Activated CD4-positive, alpha-beta T cell treated with anti-CD3 and anti-CD28 coated beads, Interleukin-2, Interleukin-4, amounts not matched to agents 100 ng/mL and 50 ng/mL, durations not matched to agents 16 hours and 8 hours (primary cell): ENCODE data around the gene PHKB.
"Not testable (repeated sequence)": the region's sequence is repeated elsewhere in the genome, so short reads cannot be mapped to it uniquely, and the experiment has no call there.

Experiments used
- DNase-seq: peaks from one replicate; pipeline ENCODE4 v3.0.0-alpha.2; 2020; ENCODE audit warnings: low spot score

PHKB gene

GRCh38 chr16:47626246-47626645 is 165.1 kb downstream of the PHKB start:
- DNase-seq, result no peak

- no peak for DNase-seq
Measured at GRCh38 chr16:47627085-47627639, 166.0 kb downstream of the PHKB start.

GRCh38 chr16:47627721-47628120 is 166.6 kb downstream of the PHKB start:
- no peak for DNase-seq

DNA sequence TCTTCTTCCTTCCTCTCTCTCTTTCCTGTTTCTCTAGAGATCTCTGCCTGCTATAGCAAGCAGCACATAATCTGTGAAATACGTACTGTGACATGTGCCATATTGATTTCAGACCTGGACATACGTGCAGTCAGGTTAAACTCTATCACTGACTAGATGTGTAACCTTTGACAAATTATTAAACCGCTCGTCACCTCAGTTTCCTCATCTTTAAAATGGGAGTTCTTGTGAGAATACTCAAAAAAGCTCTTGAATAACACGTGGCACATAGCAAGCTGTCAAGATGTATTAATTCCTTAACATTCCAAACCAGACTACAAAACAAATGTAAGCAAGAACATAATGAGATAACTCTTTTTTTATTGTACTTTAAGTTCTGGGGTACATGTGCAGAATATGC is 170.0 kb downstream of the PHKB start:
- no peak for DNase-seq

DNA sequence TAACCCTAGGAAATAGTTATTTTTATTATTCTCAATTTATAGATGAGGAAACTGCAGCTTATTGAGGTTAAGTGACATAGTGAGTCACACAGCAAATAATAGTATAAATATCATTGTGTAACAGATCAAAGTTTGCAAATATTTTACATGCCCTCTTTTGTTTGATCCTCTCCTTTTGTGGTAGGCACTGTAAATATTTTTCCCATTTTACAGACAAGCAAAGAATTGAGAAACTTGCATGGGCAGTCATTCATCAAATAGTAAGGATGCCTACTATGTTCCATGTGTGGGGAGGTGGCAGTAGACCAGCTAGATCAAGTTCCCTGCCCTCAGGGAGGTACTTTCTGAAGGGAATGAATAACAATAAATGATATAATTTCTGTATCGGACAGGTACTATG is 173.0 kb downstream of the PHKB start:
- DNase-seq, result no peak

DNA sequence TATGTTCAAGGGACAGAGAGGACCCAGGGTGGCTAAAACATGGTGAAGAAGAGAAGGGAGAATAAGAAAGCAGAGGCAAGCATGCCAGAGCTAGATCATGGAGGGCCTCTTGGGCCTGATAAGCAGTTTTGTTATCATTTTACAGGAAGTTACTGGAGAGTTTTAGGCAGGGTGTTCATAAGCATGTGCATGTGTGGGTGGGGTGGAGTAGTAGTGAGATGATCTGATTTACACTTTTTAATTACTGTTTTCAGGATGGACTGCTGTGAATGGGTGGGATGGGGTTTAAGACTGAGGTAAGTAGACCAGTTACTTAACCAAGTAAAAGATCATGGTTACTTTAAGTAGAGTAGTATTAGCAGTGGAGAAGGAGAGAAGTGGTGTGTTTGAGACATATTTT is 173.6 kb downstream of the PHKB start:
- DNase-seq, result no peak

DNA sequence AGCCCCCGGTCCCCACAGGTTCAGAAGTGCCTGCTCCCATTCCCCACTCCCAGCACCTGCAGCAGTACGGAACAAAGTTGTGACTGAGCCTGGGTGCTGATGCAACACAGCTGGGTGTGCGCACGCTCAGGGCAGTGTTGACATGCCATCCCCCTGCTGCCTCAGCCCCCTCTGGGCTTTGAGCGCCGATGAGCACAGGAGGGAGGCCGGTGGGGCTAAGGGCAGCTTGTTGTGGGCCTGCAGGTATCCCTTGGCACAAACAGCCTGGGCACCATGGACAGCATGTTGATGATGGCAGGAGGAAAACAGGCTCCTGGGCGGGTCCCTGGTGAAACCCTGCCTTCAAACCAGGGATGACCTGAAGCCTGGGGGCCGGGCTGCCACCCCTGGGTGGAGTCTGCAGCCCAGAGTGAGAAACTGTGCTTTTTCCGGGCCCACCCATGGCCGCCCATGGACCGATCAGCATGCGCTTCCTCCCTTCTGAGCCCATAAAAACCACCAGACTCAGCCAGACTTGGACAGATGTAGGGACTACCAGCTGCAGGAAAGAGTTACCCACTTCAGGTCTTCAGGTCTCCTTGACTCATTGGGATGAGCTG is 175.5 kb downstream of the PHKB start:
- DNase-seq, result no peak

DNA sequence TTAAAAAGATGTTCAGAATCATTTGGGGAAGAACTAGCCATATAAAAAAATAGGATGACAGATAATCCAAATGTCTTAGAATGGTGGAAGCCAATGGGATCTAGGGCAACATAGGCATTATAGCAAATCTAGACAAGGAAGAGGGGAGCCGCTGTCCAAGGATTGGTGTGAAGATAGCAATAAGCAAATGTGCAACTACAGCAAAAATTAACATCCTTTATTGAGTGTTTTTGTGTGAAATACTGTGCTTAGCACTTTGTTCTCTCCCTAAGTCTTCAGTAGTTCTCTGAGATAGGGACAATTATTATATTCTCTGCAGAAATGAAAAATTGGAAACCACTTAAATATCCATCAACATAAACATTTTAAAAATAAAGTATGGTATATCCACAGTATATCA is 177.0 kb downstream of the PHKB start:
- no peak for DNase-seq

DNA sequence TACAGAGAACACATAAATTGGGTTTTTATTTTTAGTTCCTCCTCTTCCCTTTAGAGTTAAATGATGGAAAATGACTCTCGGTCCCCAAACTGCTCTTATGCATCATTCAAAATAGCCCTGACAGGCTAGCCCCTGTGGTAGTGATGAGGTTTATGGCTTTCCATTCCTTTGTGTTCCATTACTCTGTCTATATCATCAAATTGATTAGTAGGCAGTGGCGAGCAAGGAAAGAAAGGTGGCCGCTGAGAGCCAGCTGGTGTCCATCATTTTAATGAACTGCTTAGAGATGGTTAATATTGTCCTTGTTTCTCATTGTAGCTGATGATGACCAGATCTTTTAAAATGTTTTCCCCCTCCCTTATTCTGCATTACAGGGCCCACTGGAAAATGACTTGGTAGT is 179.5 kb downstream of the PHKB start:
- DNase-seq, result no peak

GRCh38 chr16:47643323-47644000 is 182.3 kb downstream of the PHKB start:
- DNase-seq, result no peak

DNA sequence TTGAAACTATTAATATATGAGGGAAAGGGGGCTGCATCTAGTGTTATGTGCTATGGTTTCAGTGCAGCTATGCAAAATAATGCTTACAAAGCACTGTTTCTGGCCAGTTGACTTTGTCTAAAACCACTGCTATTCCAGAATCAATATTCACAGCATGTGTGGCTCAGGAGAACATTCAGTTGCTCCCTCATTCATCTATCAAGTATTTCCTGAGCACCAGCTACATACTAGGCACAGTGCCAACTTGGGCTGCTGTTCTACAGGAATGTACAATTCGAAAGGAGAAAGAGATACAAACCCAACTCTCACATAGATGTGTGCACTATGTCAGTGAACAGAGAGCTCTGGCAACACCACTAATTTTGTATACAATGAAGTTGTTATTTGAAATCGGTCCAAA is 183.0 kb downstream of the PHKB start:
- DNase-seq, result no peak

DNA sequence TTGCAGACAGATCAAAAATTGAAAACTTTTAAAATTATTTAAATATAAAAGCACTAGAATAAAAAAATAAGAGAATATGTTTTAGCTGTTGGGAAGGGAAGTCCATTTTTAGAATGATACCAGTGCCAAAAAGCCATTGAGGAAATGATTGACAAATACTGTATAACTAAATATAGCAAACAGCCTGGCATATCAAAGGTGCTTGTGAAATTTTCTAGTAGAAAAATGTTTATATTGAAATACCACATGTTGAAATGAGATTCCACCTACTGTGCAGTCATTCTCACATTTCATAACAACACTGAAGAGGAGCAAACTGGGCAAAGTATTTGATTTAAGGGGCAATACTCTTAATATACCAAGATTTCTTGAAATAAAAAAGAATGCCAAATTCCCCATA is 183.5 kb downstream of the PHKB start:
- DNase-seq, result no peak

DNA sequence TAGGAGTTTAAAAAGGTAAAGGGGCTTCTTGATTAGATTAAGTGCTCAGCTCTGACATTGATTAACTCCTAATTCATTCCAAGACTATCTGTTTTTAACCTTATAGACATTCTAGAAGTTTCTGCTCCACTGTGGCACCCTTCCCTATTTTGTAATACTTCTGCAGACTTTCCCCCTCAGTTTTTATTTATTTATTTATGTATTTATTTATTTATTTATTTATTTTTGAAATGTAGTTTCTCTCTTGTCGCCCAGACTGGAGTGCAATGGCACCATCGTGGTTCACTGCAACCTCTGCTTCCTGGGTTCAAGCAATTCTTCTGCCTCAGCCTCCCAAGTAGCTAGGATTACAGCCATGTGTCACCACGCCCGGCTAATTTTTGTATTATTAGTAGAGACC is 185.8 kb downstream of the PHKB start:
- no peak for DNase-seq

- DNase-seq, result no peak
Measured at GRCh38 chr16:47657032-47657431, 195.9 kb downstream of the PHKB start.

GRCh38 chr16:47657977-47658376 is 196.8 kb downstream of the PHKB start:
- no peak for DNase-seq

DNA sequence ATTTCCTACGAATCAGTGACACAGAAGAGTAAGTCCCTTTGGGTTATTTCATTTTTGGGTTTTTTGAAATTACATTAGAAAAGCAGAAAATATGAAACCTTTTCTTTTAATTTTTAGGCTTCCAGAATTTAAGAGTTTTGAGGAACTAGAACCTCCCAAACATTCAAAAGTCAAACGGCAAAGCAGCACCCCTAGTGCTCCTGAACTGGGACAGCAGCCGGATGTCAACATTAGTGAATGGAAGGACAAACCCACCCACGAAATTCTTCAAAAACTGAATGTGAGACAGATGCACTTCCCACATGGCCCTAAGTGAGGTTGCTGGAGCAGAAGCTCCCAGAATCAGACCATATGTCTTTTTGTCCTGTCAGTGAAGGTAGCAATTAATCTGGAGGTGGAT is 199.4 kb downstream of the PHKB start:
- no peak for DNase-seq

- no peak for DNase-seq
Measured at GRCh38 chr16:47664653-47665325, 203.7 kb downstream of the PHKB start.

DNA sequence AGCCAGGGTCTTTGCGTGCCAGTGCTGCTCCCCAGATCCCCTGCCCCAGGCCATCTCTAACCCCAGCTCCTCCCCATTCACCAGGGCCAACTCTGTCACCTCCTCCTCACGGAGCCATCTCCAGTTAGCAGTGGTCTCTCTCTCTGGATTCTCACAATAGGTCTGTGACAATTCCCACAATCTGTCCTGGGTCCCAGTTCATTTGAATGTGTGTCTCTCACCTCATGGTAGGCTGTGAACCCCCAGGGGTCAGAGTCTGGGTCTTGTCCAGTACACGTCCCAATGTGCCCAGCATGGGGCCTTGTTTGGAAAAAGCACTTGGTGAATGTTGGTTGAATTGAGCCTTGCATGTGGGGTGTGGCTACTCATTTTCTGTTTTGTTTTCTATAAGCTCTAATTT is 205.3 kb downstream of the PHKB start:
- no peak for DNase-seq

DNA sequence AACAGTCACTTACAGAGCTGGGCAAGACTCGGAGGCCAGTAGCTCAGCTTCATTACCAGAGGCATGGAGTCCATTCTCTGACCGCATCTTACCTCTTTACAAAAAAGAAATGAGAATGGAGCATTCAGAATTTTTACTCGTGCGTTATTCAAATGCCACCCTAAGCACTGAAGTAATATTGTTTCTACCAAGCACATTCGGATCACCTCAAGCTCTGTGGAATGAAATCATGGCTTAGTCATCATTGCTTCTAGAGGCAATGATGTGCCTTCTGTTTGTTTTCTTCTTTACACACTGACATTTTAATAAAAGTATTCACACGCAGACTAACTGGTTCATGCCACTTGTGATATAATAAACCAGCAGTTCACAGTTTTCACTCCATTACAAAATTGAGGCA is 206.8 kb downstream of the PHKB start:
- DNase-seq, result no peak

- no peak for DNase-seq
Measured at GRCh38 chr16:47672475-47672874, 211.3 kb downstream of the PHKB start.

DNA sequence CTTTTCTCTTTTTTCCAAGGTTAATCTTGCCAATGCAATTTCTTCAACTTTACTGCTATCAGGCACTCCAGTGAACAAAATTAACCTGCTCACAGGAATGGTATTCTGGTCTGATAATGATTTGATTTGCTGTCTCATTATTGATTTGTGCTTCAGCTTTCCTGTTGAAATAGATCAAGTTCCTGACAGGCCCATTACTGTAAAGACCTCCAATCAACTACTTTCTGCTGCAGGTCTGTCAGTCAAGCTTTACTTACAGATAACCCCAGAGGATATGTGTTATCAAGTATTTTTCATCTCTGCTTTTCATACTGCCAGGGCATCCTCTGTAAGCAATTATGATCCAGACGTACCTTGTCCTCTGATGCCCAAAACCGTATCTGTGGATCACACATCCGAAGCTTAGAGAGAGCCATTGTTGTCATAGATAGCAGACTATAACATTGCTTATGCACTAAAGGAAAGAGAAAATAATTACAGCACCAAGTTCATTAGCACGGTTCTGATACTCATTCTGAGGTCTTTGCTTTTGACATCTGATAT is 215.6 kb downstream of the PHKB start:
- no peak for DNase-seq

GRCh38 chr16:47681571-47681970 is 220.4 kb downstream of the PHKB start:
- DNase-seq, result not testable (repeated sequence)

DNA sequence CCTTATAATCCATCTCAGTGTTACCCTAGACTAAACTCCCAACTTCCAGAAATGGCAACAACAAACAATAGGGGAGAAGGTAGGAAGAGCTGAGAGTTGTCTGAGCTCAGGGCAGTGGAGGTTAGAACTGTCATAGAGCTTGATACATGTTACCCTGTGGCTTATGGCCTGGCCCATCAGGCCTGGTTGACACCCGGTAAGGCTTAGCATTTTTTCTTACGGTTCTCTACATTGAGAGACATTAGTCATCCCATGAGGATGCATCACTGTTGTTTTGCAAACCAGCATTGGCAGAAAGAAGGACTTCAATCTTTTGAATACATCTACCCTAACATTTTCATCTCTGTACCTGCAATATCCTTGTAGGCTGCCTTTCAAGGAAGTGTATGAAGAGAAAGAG is 226.6 kb downstream of the PHKB start:
- DNase-seq, result no peak
